Fibroblast of skin of right biceps (primary cell): ENCODE data around the gene ARHGAP44.

ENCODE experiments used
- DNase-seq: peaks from one replicate; pipeline ENCODE4 v3.0.0-alpha.2; 2013

The ARHGAP44 gene

GRCh38 chr17:12789481-12790248 is at the start of gene ARHGAP44:
Gene ARHGAP44 (plus strand): TSS chr17:12789498. CDS start chr17:12789839, 341 bp downstream.
- peak; percentile 56 for DNase-seq

- no peak for DNase-seq
Measured at GRCh38 chr17:12739500-12739899, 49.8 kb upstream of the ARHGAP44 start.

- DNase-seq = no peak
Measured at GRCh38 chr17:12743046-12743445, 46.3 kb upstream of the ARHGAP44 start.

GRCh38 chr17:12744298-12744697 is 45.0 kb upstream of the ARHGAP44 start:
- peak; percentile 40 for DNase-seq

- DNase-seq = no peak
Measured at GRCh38 chr17:12744786-12745185, 44.5 kb upstream of the ARHGAP44 start.

GRCh38 chr17:12745486-12745885 is 43.8 kb upstream of the ARHGAP44 start:
- no peak for DNase-seq

- peak; percentile 32 for DNase-seq
Measured at GRCh38 chr17:12756786-12757185, 32.5 kb upstream of the ARHGAP44 start.

- peak; percentile 9 for DNase-seq
Measured at GRCh38 chr17:12759090-12759489, 30.2 kb upstream of the ARHGAP44 start.

GRCh38 chr17:12765548-12765947 is 23.8 kb upstream of the ARHGAP44 start:
- peak; percentile 83 for DNase-seq

GRCh38 chr17:12768255-12768654 is 21.0 kb upstream of the ARHGAP44 start:
- DNase-seq = no peak

GRCh38 chr17:12769981-12770380 is 19.3 kb upstream of the ARHGAP44 start:
- peak; percentile 21 for DNase-seq

- DNase-seq = no peak
Measured at GRCh38 chr17:12773153-12773552, 16.1 kb upstream of the ARHGAP44 start.

GRCh38 chr17:12789075-12789480 is 220 bp upstream of the ARHGAP44 start:
- DNase-seq = no peak

- DNase-seq = no peak
Measured at GRCh38 chr17:12790249-12791106, 1.2 kb downstream of the ARHGAP44 start.

- DNase-seq = no peak
Measured at GRCh38 chr17:12794919-12795532, 5.7 kb downstream of the ARHGAP44 start.

GRCh38 chr17:12800855-12801365 is 11.6 kb downstream of the ARHGAP44 start:
- no peak for DNase-seq

GRCh38 chr17:12806630-12807029 is 17.3 kb downstream of the ARHGAP44 start:
- DNase-seq = no peak

GRCh38 chr17:12808723-12809122 is 19.4 kb downstream of the ARHGAP44 start:
- no peak for DNase-seq

- DNase-seq = no peak
Measured at GRCh38 chr17:12812877-12813276, 23.6 kb downstream of the ARHGAP44 start.

- DNase-seq = no peak
Measured at GRCh38 chr17:12813664-12814063, 24.4 kb downstream of the ARHGAP44 start.

GRCh38 chr17:12814718-12815117 is 25.4 kb downstream of the ARHGAP44 start:
- DNase-seq = no peak

GRCh38 chr17:12815642-12816141 is 26.4 kb downstream of the ARHGAP44 start:
- no peak for DNase-seq

- DNase-seq = no peak
Measured at GRCh38 chr17:12821376-12821940, 32.2 kb downstream of the ARHGAP44 start.
